ENCODE results near the gene PRDM13. TPM values are rescaled to one million over a fixed set of nuclear protein-coding genes. Genes with fewer than 3 reads are reported as not detected.

Gene PRDM13
- polyA plus RNA-seq, 1 experiment: not detected

DNA sequence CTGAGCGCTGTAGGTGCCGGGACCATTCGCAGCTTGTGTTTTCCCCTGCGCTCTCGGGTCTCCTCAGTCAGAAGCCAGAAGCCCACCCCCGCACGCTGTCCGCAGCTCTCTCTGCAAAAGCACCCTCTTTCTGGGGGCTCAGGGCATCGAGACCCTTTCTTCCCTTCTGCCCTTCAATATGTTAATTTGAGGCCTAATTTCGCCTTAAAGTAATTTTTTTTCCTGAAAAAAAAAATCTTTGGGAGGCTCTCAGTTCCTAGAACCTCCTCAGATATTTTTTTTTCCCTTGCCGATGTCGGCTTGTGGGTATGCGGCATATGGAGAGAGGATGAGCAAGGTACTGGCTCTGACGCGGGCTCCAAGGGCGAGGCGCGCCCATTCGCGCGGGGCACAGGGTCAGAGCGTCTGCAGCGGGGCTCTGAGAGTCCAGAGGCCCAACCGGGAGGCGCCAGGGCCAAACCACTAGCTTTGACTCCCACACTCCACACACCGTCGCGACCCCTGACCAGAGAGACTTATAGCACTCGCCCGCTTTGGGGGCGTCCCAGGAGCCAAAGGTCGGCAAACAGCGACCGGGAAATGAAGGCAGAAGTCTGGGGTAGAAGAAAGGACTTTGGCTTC, 893 bp downstream of the PRDM13 start:
- Histone ChIP-seq H3K27me3 (ENCODE audit: control insufficient read depth, insufficient read depth, low read length) (peaks cover 96% of the 10 kb centered on the region), H3K27ac (ENCODE audit: low read depth, low read length) (no peak overlapping the region), H3K9me3 (ENCODE audit: control insufficient read depth, insufficient read depth, low read length) (peaks cover 7% of the 10 kb centered on the region; the same call in 1 of the 2 replicates), H3K4me3 (ENCODE audit: low read depth, low read length) (no peak overlapping the region)
- DNase-seq (ENCODE audit: low read depth, low spot score): no peak
- ChIA-PET POLR2A (no interaction called here), CTCF (interaction anchor here (0.7 to 1.1 kb wide), 2 partner anchors 13 to 18 kb away, joined by 3 read pairs; no protein-coding TSS in a partner anchor)
- TF ChIP-seq, protein P1, sequence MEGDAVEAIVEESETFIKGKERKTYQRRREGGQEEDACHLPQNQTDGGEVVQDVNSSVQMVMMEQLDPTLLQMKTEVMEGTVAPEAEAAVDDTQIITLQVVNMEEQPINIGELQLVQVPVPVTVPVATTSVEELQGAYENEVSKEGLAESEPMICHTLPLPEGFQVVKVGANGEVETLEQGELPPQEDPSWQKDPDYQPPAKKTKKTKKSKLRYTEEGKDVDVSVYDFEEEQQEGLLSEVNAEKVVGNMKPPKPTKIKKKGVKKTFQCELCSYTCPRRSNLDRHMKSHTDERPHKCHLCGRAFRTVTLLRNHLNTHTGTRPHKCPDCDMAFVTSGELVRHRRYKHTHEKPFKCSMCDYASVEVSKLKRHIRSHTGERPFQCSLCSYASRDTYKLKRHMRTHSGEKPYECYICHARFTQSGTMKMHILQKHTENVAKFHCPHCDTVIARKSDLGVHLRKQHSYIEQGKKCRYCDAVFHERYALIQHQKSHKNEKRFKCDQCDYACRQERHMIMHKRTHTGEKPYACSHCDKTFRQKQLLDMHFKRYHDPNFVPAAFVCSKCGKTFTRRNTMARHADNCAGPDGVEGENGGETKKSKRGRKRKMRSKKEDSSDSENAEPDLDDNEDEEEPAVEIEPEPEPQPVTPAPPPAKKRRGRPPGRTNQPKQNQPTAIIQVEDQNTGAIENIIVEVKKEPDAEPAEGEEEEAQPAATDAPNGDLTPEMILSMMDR (IDR thresholded peaks at IDR 0.05; ENCODE audit: low read depth, low read length): no peak

DNA sequence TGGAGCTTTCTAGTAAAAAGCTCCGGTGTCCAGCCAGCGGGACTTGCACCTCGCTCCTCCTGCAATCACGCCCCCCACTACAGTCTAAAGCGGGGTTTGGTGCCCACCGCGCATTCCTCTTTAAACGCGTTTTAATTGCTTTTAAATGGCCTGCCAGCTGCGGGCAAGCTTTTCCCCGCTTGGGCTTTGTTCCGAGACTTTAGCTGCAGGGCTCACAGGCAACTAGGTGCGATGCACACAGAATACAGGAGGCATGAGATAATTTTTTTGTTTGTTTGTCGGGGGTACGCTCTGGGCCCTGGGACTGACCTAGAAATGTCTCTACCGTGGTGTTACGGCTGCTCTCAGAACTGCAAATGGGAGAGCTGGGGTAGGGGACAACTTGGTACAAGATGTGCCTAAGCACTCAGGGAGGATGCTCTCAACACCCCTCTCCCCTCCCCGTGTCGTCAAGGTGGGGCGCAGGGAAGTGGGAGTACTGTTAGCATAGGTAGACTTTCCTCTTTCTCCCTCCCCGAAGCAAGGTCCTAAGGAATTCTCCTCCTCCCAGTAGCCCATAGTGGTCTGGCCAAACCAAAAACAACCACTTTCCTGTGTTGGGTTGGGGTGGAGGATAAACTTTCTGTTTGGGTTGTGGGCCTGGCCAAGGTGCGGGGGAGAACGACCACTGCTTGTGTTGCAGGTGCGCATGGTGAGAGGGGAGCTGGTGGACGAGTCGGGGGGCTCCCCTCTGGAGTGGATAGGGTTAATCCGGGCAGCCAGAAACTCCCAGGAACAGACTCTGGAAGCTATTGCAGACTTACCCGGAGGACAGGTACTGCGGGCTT, 1.6 kb downstream of the PRDM13 start:
- H3K9me3 ChIP-seq (ENCODE audit: control insufficient read depth, insufficient read depth, low read length): peaks cover 10% of the 10 kb centered on the region; the same call in 1 of the 2 replicates
- H3K4me3 ChIP-seq (ENCODE audit: low read depth, low read length): no peak overlapping the region
- no peak overlapping the region for H3K27ac ChIP-seq (ENCODE audit: low read depth, low read length)
- DNase-seq (ENCODE audit: low read depth, low spot score): no peak
- TF ChIP-seq, protein P1 (IDR thresholded peaks at IDR 0.05; ENCODE audit: low read depth, low read length): no peak
- H3K27me3 ChIP-seq (ENCODE audit: control insufficient read depth, insufficient read depth, low read length): peaks cover 96% of the 10 kb centered on the region
- POLR2A ChIA-PET: no interaction called here
- CTCF ChIA-PET: interaction anchor here (1.1 kb wide), 1 partner anchor 12 kb away, joined by 3 read pairs; no protein-coding TSS in a partner anchor

DNA sequence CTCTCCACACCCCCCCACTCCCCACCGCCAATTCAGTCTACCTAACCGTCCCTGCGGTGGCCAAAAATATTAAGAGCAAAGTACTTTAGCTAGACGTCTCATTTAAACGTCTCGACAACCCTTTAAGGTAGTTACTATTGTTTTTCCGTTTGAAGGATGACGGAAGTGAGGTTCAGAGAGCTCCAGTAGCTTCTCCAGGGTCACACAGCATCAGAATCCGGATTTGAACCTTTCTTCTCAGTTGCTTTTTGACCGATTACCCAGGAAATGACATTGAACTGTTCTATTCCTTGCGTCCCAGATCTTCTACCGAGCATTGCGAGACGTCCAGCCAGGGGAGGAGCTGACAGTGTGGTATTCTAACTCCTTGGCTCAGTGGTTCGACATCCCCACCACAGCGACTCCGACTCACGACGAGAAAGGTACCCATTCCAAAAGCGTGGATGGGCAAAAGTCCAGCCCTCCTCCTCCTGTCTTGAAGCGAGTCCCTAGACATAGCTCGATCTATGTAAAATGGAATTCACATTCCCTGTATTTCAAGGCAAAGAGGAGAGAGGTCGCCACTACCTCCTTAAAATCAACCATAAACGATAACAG, 2.4 kb downstream of the PRDM13 start:
- no peak overlapping the region for H3K27ac ChIP-seq (ENCODE audit: low read depth, low read length)
- CTCF ChIA-PET: no interaction called here
- H3K4me3 ChIP-seq (ENCODE audit: low read depth, low read length): no peak overlapping the region

DNA sequence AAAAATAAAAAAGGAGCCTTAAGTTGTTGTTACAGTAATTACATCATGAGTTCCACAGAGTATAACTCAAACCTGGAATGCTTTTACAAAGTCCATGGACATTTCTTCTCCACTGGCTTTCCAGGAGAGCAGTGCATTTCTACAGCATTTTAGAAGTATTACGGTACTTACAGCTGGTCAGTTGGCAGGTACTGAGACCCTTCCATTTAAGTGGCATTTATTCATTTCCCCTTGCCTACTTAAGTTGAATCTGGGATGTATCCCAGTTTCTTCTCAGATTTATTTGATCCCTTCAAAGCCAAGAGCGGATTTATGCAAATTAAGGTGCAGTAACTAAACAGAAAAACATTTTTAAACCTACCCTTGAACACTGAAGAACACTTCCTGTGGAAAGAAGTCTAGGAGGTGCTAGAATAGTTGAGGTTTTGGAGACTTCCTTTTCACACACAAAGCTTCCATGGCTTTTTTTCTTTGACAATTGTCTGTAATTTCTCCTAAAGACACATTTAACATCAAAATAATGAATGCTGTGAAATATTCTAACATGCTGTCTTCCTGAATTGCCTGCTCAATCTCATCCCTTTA, 3.4 kb downstream of the PRDM13 start:
- CTCF ChIA-PET: interaction anchor here (1.4 kb wide), 1 partner anchor 136 kb away, joined by 4 read pairs; no protein-coding TSS in a partner anchor
- no peak overlapping the region for H3K27ac ChIP-seq (ENCODE audit: low read depth, low read length)
- POLR2A ChIA-PET: no interaction called here
- TF ChIP-seq, protein P1 (IDR thresholded peaks at IDR 0.05; ENCODE audit: low read depth, low read length): no peak
- H3K27me3 ChIP-seq (ENCODE audit: control insufficient read depth, insufficient read depth, low read length): peaks cover 93% of the 10 kb centered on the region
- H3K9me3 ChIP-seq (ENCODE audit: control insufficient read depth, insufficient read depth, low read length): peaks cover 9% of the 10 kb centered on the region; the same call in 1 of the 2 replicates
- no peak for DNase-seq (ENCODE audit: low read depth, low spot score)
- H3K4me3 ChIP-seq (ENCODE audit: low read depth, low read length): no peak overlapping the region

More for the DNA sequence above, 2.4 kb downstream of the PRDM13 start:
- Histone ChIP-seq H3K9me3 (ENCODE audit: control insufficient read depth, insufficient read depth, low read length) (peaks cover 10% of the 10 kb centered on the region; the same call in 1 of the 2 replicates), H3K27me3 (ENCODE audit: control insufficient read depth, insufficient read depth, low read length) (peaks cover 93% of the 10 kb centered on the region)
- TF ChIP-seq, protein P1 (IDR thresholded peaks at IDR 0.05; ENCODE audit: low read depth, low read length): no peak
- POLR2A ChIA-PET: no interaction called here
- no peak for DNase-seq (ENCODE audit: low read depth, low spot score)

All from AG04450 (cell line).